HCT116 (cell line): ENCODE data around the gene GPR52. TPM values are rescaled to one million over a fixed set of nuclear protein-coding genes. Genes with fewer than 3 reads are reported as not detected.

Experiments
- ATAC-seq: fragments of 200-7000 bp; cut with Tn5 transposase; 2 replicates; pipeline ENCODE4 v1.9.1; 2020; ENCODE audit warnings: mild to moderate bottlenecking, moderate library complexity
- BruUV-seq: library from RNA; stranded (reverse); fragments of 400-500 nt; replicated peaks from 2 replicates; lab custom pipeline; 2021; lab: Mats Ljungman, UMichigan
- CTCF ChIA-PET: fragments of 300-600 bp; sonication (Branson Sonifier 250); formaldehyde crosslinking; loops from one replicate; lab custom pipeline; 2021; ENCODE audit warnings: antibody characterized with exemption; lab: Charles Lee
- POLR2A ChIA-PET: fragments of 300-600, 350-600 bp; sonication (Branson Sonifier 250); formaldehyde crosslinking; loops from one replicate; lab custom pipeline; 2021; ENCODE audit warnings: antibody characterized with exemption; lab: Charles Lee
- RAD21 ChIA-PET, 2 experiments: fragments of 300-600 bp; sonication (Branson Sonifier 250); formaldehyde crosslinking; loops; one replicate each; lab custom pipeline; 2023; ENCODE audit warnings: low total read pairs in 2 of 2; ENCODE audit not compliant: uncharacterized antibody in 2 of 2, unreplicated experiment in 2 of 2, low non-redundant PET in 1 of 2; lab: Charles Lee
- DNase-seq: peaks from one replicate; pipeline ENCODE4 v3.0.0-alpha.2; 2010; ENCODE audit warnings: low read depth, low spot score
- H2AFZ ChIP-seq: fragments of 200-600 bp; shearing (Covaris generic), sonication (generic); 2 replicates; pipeline ENCODE4 v1.6.1; 2017; ENCODE audit warnings: low read depth, mixed run types, mixed read lengths, antibody characterized with exemption, low read length; ENCODE audit not compliant: poor library complexity, severe bottlenecking
- H3K27ac ChIP-seq: 2 replicates; pipeline ENCODE4 v1.5.1; 2012; ENCODE audit warnings: low read depth, low read length
- H3K27me3 ChIP-seq: fragments of 200-600 bp; sonication (generic); 2 replicates; pipeline ENCODE4 v1.6.1; 2016; ENCODE audit warnings: mixed run types, low read length, mixed read lengths; ENCODE audit not compliant: insufficient read depth
- H3K36me3 ChIP-seq, 2 experiments: fragments of 200-500 bp in 1 of 2; fragments of 200-600 bp in 1 of 2; sonication (Bioruptor generic) in 1 of 2; sonication (generic) in 1 of 2; 2 replicates each; pipeline versions ENCODE4 v1.5.1 to v1.6.1; 2014 to 2016; ENCODE audit warnings: low read length in 2 of 2, inconsistent platforms in 1 of 2, mixed read lengths in 1 of 2, mixed run types in 1 of 2; ENCODE audit not compliant: insufficient read depth in 2 of 2, control insufficient read depth in 1 of 2
- H3K4me1 ChIP-seq, 2 experiments: fragments of 200-600 bp in 1 of 2; sonication (generic) in 1 of 2; 2 replicates each; pipeline versions ENCODE4 v1.5.1 to v1.6.1; 2012 to 2017; ENCODE audit warnings: low read length in 2 of 2, inconsistent platforms in 1 of 2, mild to moderate bottlenecking in 1 of 2, mixed read lengths in 1 of 2, mixed run types in 1 of 2, moderate library complexity in 1 of 2; ENCODE audit not compliant: insufficient read depth in 2 of 2, control insufficient read depth in 1 of 2
- H3K4me2 ChIP-seq: fragments of 200-600 bp; sonication (generic); 2 replicates; pipeline ENCODE4 v1.6.1; 2017; ENCODE audit warnings: mixed run types, low read length, mixed read lengths
- H3K4me3 ChIP-seq, 2 experiments: fragments of 200-600 bp in 1 of 2; sonication (generic) in 1 of 2; replicated peaks in 1 of 2; 2 replicates each; pipeline ENCODE4 v1.5.1; 2011 to 2016; ENCODE audit warnings: low read length in 2 of 2, control low read depth in 1 of 2, low read depth in 1 of 2, mild to moderate bottlenecking in 1 of 2, mixed read lengths in 1 of 2, mixed run types in 1 of 2
- H3K79me2 ChIP-seq: fragments of 200-600 bp; sonication (generic); 2 replicates; pipeline ENCODE4 v1.6.1; 2017; ENCODE audit warnings: mild to moderate bottlenecking, mixed run types, low read length, moderate library complexity, mixed read lengths; ENCODE audit not compliant: insufficient read depth
- H3K9ac ChIP-seq: fragments of 200-600 bp; sonication (generic); 2 replicates; pipeline ENCODE4 v1.6.1; 2016; ENCODE audit warnings: low read length, mixed read lengths
- H3K9me2 ChIP-seq: fragments of 200-600 bp; sonication (generic), shearing (Covaris generic); 2 replicates; pipeline ENCODE4 v1.6.1; 2017; ENCODE audit warnings: mixed run types, mild to moderate bottlenecking, moderate library complexity; ENCODE audit not compliant: insufficient read depth
- H3K9me3 ChIP-seq, 2 experiments: fragments of 200-500 bp in 1 of 2; fragments of 200-600 bp in 1 of 2; sonication (Bioruptor generic) in 1 of 2; sonication (generic) in 1 of 2; 2 replicates each; pipeline ENCODE4 v1.6.1; 2014 to 2017; ENCODE audit warnings: low read length in 2 of 2, mixed read lengths in 2 of 2, inconsistent platforms in 1 of 2, low read depth in 1 of 2, mild to moderate bottlenecking in 1 of 2, mixed run types in 1 of 2, moderate library complexity in 1 of 2; ENCODE audit not compliant: control insufficient read depth in 1 of 2, insufficient read depth in 1 of 2
- H4K20me1 ChIP-seq: fragments of 200-600 bp; sonication (generic), shearing (Covaris generic); 2 replicates; pipeline ENCODE4 v1.6.1; 2017; ENCODE audit warnings: mixed run types, mild to moderate bottlenecking, moderate library complexity; ENCODE audit not compliant: insufficient read depth
- CBX3 ChIP-seq: IDR thresholded peaks from 2 replicates; pipeline ENCODE4 v1.6.1; 2012; ENCODE audit warnings: low read depth
- CEBPB ChIP-seq: IDR thresholded peaks from 2 replicates; pipeline ENCODE4 v1.6.1; 2012; ENCODE audit warnings: low read depth
- CTCF ChIP-seq, 3 experiments: fragments of 200-600 bp in 1 of 3; sonication (generic) in 1 of 3; IDR thresholded peaks in 2 of 3; conservative IDR thresholded peaks in 1 of 3; 2 replicates each; pipeline ENCODE4 v1.5.1; 2012 to 2017; ENCODE audit warnings: low read depth in 2 of 3, low read length in 2 of 3, antibody characterized with exemption in 1 of 3, borderline replicate concordance in 1 of 3, control low read depth in 1 of 3, mild to moderate bottlenecking in 1 of 3, mixed read lengths in 1 of 3, mixed run types in 1 of 3, moderate library complexity in 1 of 3; ENCODE audit not compliant: insufficient read depth in 1 of 3
- EGR1 ChIP-seq: IDR thresholded peaks from 2 replicates; pipeline ENCODE4 v1.6.1; 2012; ENCODE audit warnings: low read depth
- ELF1 ChIP-seq: IDR thresholded peaks from 2 replicates; pipeline ENCODE4 v1.6.1; 2012; ENCODE audit warnings: low read depth, borderline replicate concordance
- EZH2phosphoT487 ChIP-seq: fragments of 200-600 bp; IDR thresholded peaks from 2 replicates; pipeline ENCODE4 v1.6.1; 2018; ENCODE audit warnings: antibody characterized with exemption, borderline replicate concordance
- FOSL1 ChIP-seq: IDR thresholded peaks from 2 replicates; pipeline ENCODE4 v1.6.1; 2012; ENCODE audit warnings: low read depth
- JUND ChIP-seq: IDR thresholded peaks from 2 replicates; pipeline ENCODE4 v1.6.1; 2012
- POLR2AphosphoS5 ChIP-seq: IDR thresholded peaks from 2 replicates; pipeline ENCODE4 v1.6.1; 2011; ENCODE audit warnings: mild to moderate bottlenecking, low read depth, low read length, moderate library complexity
- RAD21 ChIP-seq: IDR thresholded peaks from 2 replicates; pipeline ENCODE4 v1.6.1; 2012; ENCODE audit warnings: low read depth, mild to moderate bottlenecking
- REST ChIP-seq: IDR thresholded peaks from 2 replicates; pipeline ENCODE4 v1.6.1; 2012; ENCODE audit warnings: low read depth
- SRF ChIP-seq: IDR thresholded peaks from 2 replicates; pipeline ENCODE4 v1.6.1; 2012; ENCODE audit warnings: low read depth
- intact Hi-C: fragments of 100-400 bp; cut with micrococcal nuclease; formaldehyde crosslinking; loops from 2 replicates; pipeline ENCODE4 v1.10.0; 2022
- total RNA-seq: library from RNA; stranded (reverse); gene quantifications from one replicate; pipeline ENCODE4 v1.2.1, GENCODE V29; 2021; ENCODE audit not compliant: unreplicated experiment

GPR52 gene
- total RNA-seq, 1 experiment from 2014 or later = 0.34 TPM

- no peak overlapping the region for H3K4me3 ChIP-seq
- no peak for DNase-seq
- no peaks in the 10 kb centered on the region for H3K36me3 ChIP-seq
- CTCF ChIA-PET = no interaction called here
- H3K79me2 ChIP-seq = no peaks in the 10 kb centered on the region
- H3K4me2 ChIP-seq = no peak overlapping the region
- H3K27ac ChIP-seq = no peak overlapping the region
- BruUV-seq = no TSS peak
- no peaks in the 10 kb centered on the region for H3K4me1 ChIP-seq
- H3K9me3 ChIP-seq = no peaks in the 10 kb centered on the region
- ATAC-seq = no peak
- H3K9ac ChIP-seq = no peak overlapping the region
- no peaks in the 10 kb centered on the region for H3K9me2 ChIP-seq
- TF ChIP-seq EGR1 = no peak
- TF ChIP-seq REST = no peak
- TF ChIP-seq CBX3 = no peak
- TF ChIP-seq JUND = no peak
- TF ChIP-seq ELF1 = no peak
- no peak for TF ChIP-seq CEBPB
- TF ChIP-seq SRF = no peak
- no peak for TF ChIP-seq EZH2phosphoT487
- no peak for TF ChIP-seq RAD21
- TF ChIP-seq CTCF (IDR thresholded peaks at IDR 0.05 in 2 of 3, conservative IDR thresholded peaks at IDR 0.05 in 1 of 3; ENCODE audit: borderline replicate concordance in 1 of 3, insufficient read depth in 1 of 3, low read depth in 2 of 3, low read length in 2 of 3) = no peak
- no peak for TF ChIP-seq POLR2AphosphoS5
- no peak for TF ChIP-seq FOSL1
- POLR2A ChIA-PET = no interaction called here
- intact Hi-C loops = no loop called here
- H2AFZ ChIP-seq = no peak overlapping the region
- RAD21 ChIA-PET = no interaction called here
- H3K27me3 ChIP-seq = no peaks in the 10 kb centered on the region
- H4K20me1 ChIP-seq = no peaks in the 10 kb centered on the region
These were observed 19.0 kb upstream of the GPR52 start for GRCh38 chr1:174428739-174429138.
